ENCODE data around the gene CPD.
A peak's percentile ranks its signal among the peaks of the same experiment; 100 is the strongest.
"Not testable (repeated sequence)": the region's sequence is repeated elsewhere in the genome, so short reads cannot be mapped to it uniquely, and the experiment has no call there.

CPD gene

DNA sequence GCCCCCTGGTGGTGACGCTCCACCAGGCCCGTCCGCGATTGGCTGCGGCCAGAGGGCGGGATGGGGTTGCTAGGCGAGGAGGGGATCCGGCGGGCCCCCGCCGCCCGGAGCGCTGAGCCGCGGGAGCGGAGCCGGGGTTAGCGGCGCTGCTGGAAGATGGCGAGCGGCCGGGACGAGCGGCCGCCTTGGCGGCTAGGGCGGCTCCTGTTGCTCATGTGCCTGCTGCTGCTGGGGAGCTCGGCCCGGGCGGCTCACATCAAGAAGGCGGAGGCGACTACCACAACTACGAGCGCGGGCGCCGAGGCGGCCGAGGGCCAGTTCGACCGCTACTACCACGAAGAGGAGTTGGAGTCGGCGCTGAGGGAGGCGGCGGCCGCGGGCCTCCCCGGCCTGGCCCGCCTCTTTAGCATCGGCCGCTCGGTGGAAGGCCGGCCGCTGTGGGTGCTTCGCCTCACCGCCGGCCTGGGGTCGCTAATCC, at the start of gene CPD:
TSS of gene CPD (plus strand) at position 103 of the 478 bp plus-strand sequence. CDS start at position 157, 54 bp downstream.
- H3K4me3 ChIP-seq (ENCODE audit: low read depth, low read length) = peak within 1 kb of the TSS; percentile 90
- H3K27ac ChIP-seq (ENCODE audit: low read depth, low read length) = peak within 1 kb of the TSS; percentile 37
- no peaks in the 10 kb centered on the region for H3K36me3 ChIP-seq (ENCODE audit: insufficient read depth, low read length)
- peak within 1 kb of the TSS; percentile 97 for H2AFZ ChIP-seq (ENCODE audit: low read length, unreplicated experiment)
- peaks cover 51% of the 10 kb centered on the region for H3K4me1 ChIP-seq (ENCODE audit: control insufficient read depth, insufficient read depth, low read length, unreplicated experiment)
- H3K79me2 ChIP-seq (ENCODE audit: control insufficient read depth, insufficient read depth, low read length, unreplicated experiment) = peaks cover 35% of the 10 kb centered on the region
- no peaks in the 10 kb centered on the region for H3K27me3 ChIP-seq (ENCODE audit: insufficient read depth, low read length)

DNA sequence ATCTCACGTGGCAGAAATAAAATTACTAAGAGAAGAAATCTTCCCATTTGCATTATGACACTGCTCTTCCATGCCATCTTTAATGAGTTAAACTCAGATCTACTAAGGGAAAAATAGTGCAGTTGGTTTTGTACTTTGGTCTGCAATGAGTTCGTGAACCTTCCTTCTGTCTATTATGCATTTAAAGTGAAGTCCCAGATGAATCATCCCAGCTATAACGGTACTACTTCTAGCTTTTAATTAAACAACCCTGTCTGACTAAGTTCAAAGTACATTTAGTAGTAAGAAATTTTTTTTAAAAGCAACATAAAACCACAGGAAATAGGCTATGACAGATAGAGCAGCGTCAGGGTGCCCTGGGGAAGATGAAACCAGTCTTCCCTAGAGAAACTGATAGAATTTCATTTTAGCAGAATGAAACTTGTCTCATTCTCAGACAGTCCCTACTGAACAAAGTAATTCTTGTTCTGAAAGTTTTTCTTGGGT, 46.6 kb upstream of the CPD start:
- no peak overlapping the region for H3K4me3 ChIP-seq (ENCODE audit: low read depth, low read length)
- peak overlapping the region; percentile 42 for H3K27ac ChIP-seq (ENCODE audit: low read depth, low read length)
- H2AFZ ChIP-seq (ENCODE audit: low read length, unreplicated experiment) = peak overlapping the region; percentile 59
- H3K79me2 ChIP-seq (ENCODE audit: control insufficient read depth, insufficient read depth, low read length, unreplicated experiment) = no peaks in the 10 kb centered on the region
- H3K27me3 ChIP-seq (ENCODE audit: insufficient read depth, low read length) = no peaks in the 10 kb centered on the region
- no peaks in the 10 kb centered on the region for H3K36me3 ChIP-seq (ENCODE audit: insufficient read depth, low read length)
- peaks cover 10% of the 10 kb centered on the region for H3K4me1 ChIP-seq (ENCODE audit: control insufficient read depth, insufficient read depth, low read length, unreplicated experiment)

DNA sequence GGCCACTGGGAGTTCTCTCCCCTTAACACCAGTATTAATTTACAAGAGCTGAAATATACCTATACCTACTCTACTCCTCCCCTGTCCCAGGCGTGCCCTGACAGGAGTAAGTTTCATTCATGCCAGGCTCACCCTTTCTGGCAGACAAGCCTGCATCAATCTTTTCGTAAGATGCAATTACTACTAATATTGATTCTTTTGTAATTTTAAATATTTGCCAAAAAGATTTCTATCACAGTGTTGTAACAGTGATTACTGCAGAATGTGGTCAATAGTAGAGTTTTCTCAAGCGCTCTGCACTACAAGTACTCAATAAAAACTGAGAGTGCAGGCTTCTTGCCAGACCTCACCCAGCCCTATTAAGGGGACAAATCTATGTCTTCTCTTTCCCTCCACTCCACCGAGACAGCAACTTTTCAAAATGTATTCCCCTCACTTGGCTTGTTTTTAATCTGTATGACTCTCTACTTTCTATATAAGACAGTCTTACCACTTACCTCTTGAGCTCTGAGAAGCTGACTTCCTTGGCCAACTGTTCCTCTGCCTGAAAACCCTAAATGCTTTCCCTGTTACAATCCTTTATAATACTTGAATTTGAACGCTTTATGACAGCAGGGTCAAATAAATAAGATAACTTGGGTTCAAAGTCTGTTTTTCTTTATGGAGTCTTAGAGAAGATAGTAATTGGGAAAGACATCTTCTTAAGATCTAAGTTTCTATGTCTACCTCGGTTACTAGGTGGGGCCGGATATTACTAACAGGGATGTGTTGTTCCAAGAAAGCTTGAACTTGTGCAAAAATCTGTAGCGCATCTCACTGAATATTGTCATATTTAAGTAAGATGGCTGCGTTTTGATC, 45.0 kb upstream of the CPD start, which contains the start of gene TMIGD1:
TSS of gene TMIGD1 (minus strand) at position 555 of the 858 bp plus-strand sequence. CDS start 1,924 bp downstream, outside the sequence.
- Histone ChIP-seq H3K36me3 (ENCODE audit: insufficient read depth, low read length) (no peaks in the 10 kb centered on the region), H3K4me3 (ENCODE audit: low read depth, low read length) (no peak within 1 kb of the TSS), H3K27ac (ENCODE audit: low read depth, low read length) (no peak within 1 kb of the TSS), H2AFZ (ENCODE audit: low read length, unreplicated experiment) (no peak within 1 kb of the TSS), H3K4me1 (ENCODE audit: control insufficient read depth, insufficient read depth, low read length, unreplicated experiment) (peaks cover 10% of the 10 kb centered on the region), H3K79me2 (ENCODE audit: control insufficient read depth, insufficient read depth, low read length, unreplicated experiment) (no peaks in the 10 kb centered on the region), H3K27me3 (ENCODE audit: insufficient read depth, low read length) (no peaks in the 10 kb centered on the region)

DNA sequence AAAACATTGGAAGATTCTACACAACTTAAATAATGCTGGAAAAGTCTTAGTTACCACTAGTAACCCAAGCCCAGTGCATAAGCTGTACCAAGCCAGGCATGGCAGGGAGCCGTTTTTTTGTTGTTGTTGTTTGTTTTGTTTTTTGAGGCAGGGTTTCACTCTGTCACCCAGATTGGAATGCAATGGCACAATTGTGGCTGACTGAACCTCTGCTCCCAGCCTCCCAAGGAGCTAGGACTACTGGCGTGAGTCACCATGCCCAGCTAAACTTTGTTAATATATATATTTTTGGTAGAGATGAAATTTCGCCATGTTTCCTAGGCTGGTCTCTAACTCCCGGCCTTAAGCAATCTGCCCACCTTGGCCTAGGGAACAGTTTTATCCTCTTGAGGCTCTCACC, 44.3 kb upstream of the CPD start:
- H3K4me1 ChIP-seq (ENCODE audit: control insufficient read depth, insufficient read depth, low read length, unreplicated experiment) = peaks cover 10% of the 10 kb centered on the region
- no peaks in the 10 kb centered on the region for H3K36me3 ChIP-seq (ENCODE audit: insufficient read depth, low read length)
- no peak overlapping the region for H2AFZ ChIP-seq (ENCODE audit: low read length, unreplicated experiment)
- no peaks in the 10 kb centered on the region for H3K27me3 ChIP-seq (ENCODE audit: insufficient read depth, low read length)
- H3K4me3 ChIP-seq (ENCODE audit: low read depth, low read length) = no peak overlapping the region
- no peak overlapping the region for H3K27ac ChIP-seq (ENCODE audit: low read depth, low read length)
- no peaks in the 10 kb centered on the region for H3K79me2 ChIP-seq (ENCODE audit: control insufficient read depth, insufficient read depth, low read length, unreplicated experiment)

DNA sequence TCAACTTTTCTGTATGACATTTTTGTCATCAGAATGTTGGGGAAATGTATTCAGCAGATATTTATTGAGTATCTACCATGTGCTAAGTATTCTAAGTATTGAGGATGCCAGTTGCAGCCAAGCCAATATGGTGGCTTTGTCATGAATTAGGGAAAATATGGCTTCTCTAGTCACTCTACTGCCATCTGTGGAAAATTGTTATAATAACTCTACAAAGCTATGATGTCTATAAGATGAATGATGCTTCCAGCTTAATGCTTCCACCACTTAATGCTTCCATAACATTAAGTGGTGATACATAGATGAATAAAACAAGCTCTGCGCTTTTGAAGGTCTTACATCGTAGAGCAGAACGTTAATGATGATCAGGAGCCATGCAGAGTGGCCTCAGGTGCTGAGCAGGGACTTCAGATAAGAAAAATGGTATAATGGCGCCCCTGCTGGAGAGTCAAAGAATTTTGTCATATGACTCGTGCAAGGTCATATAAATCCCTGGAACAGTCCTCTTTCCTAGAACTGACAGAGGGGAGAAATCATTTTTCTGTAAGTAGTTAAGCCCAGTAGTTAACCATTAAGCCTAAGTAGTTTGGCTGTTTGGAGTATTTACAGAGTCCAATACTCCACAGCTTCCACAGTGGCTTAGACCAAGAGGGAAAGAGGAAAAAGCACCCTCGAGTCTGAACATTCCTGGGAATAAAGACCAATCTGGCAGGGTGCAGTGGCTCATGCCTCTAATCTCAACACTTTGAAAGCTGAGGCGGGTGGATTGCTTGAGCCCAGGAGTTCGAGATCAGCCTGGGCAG, 42.2 kb upstream of the CPD start:
- Histone ChIP-seq H3K36me3 (ENCODE audit: insufficient read depth, low read length) (no peaks in the 10 kb centered on the region), H2AFZ (ENCODE audit: low read length, unreplicated experiment) (no peak overlapping the region), H3K27me3 (ENCODE audit: insufficient read depth, low read length) (no peaks in the 10 kb centered on the region), H3K4me1 (ENCODE audit: control insufficient read depth, insufficient read depth, low read length, unreplicated experiment) (peaks cover 29% of the 10 kb centered on the region), H3K79me2 (ENCODE audit: control insufficient read depth, insufficient read depth, low read length, unreplicated experiment) (no peaks in the 10 kb centered on the region), H3K27ac (ENCODE audit: low read depth, low read length) (no peak overlapping the region), H3K4me3 (ENCODE audit: low read depth, low read length) (no peak overlapping the region)

DNA sequence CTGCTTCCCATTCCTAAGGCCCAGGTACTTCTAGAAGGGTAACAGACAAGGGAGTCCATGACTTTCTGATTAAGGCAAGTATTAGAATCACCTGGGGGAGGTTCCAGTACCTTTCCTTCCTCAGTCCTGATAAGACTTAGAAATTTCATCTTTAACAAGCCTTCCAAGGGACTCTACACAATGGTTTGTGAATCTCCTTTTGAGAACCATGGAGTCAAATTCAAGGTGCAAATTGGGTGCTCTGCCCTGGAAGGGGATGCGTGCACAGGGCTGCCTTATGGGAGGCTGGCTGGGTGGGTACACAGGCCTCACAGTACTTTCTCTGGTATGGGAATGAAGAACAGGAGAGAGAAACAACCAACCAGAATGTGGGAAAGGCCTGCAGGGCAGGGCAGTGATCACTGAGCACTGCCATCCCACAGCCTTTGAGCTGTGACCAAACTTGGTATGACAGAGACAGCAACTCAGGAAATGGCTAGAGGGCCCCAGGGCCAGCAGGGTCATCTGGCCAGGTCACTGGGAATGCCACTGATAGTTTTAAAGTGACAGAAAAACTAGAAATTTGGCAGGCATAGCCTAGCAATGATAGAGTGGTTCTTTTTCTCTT, 41.2 kb upstream of the CPD start:
- Histone ChIP-seq H3K79me2 (ENCODE audit: control insufficient read depth, insufficient read depth, low read length, unreplicated experiment) (no peaks in the 10 kb centered on the region), H3K27me3 (ENCODE audit: insufficient read depth, low read length) (no peaks in the 10 kb centered on the region), H3K4me3 (ENCODE audit: low read depth, low read length) (no peak overlapping the region), H3K36me3 (ENCODE audit: insufficient read depth, low read length) (no peaks in the 10 kb centered on the region), H3K27ac (ENCODE audit: low read depth, low read length) (no peak overlapping the region), H3K4me1 (ENCODE audit: control insufficient read depth, insufficient read depth, low read length, unreplicated experiment) (peaks cover 30% of the 10 kb centered on the region), H2AFZ (ENCODE audit: low read length, unreplicated experiment) (no peak overlapping the region)

DNA sequence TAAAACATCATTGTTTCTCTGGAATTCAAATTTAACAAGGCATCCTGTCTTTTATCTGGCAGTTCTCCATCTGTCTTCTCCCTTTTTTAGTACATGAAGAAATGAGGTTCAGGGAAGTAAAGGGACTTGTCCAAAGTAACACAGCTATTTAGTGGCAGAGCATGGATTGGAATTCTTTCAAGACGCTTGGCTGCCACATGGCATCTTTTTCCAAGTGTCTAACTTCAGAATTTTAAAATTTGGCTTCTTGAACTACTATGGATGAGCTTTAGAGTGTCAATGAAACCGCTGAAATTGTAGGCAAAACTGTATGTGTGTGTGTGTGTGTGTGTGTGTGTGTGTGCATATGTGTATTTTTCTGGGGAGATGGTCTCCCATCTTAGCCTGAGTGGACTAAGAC, 39.6 kb upstream of the CPD start:
- Histone ChIP-seq H3K27me3 (ENCODE audit: insufficient read depth, low read length) (no peaks in the 10 kb centered on the region), H3K79me2 (ENCODE audit: control insufficient read depth, insufficient read depth, low read length, unreplicated experiment) (no peaks in the 10 kb centered on the region), H2AFZ (ENCODE audit: low read length, unreplicated experiment) (no peak overlapping the region), H3K27ac (ENCODE audit: low read depth, low read length) (no peak overlapping the region), H3K4me3 (ENCODE audit: low read depth, low read length) (no peak overlapping the region), H3K36me3 (ENCODE audit: insufficient read depth, low read length) (no peaks in the 10 kb centered on the region), H3K4me1 (ENCODE audit: control insufficient read depth, insufficient read depth, low read length, unreplicated experiment) (peaks cover 31% of the 10 kb centered on the region)

DNA sequence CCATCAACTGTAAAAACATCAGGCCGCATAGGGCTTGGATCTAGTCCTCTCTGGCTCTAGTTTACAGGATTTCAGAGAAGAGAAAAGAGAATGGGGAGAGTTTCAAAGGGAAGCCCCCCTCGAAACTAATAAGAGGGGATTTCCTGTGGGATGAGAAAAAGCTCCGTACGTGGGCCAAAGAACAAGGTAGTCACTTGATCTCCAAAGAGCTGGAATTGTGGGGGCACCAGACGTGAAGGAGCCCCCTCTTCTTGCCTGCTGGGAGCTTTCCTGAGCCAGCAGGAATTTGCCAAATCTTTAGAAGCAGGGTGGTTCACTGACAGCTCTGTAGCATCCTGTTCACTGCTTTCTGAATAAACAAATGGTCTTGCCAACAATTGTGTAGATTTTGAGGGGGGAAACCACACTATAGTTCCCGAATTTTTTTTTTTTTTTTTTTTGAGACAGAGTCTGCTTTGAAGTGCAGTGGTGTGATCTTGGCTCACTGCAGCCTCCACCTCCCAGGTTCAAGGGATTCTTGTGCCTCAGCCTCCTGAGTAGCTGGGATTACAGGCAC, 37.8 kb upstream of the CPD start:
- Histone ChIP-seq H3K27me3 (ENCODE audit: insufficient read depth, low read length) (no peaks in the 10 kb centered on the region), H3K36me3 (ENCODE audit: insufficient read depth, low read length) (no peaks in the 10 kb centered on the region), H3K79me2 (ENCODE audit: control insufficient read depth, insufficient read depth, low read length, unreplicated experiment) (no peaks in the 10 kb centered on the region), H2AFZ (ENCODE audit: low read length, unreplicated experiment) (peak overlapping the region; percentile 89), H3K4me1 (ENCODE audit: control insufficient read depth, insufficient read depth, low read length, unreplicated experiment) (peaks cover 47% of the 10 kb centered on the region), H3K4me3 (ENCODE audit: low read depth, low read length) (peak overlapping the region; percentile 30), H3K27ac (ENCODE audit: low read depth, low read length) (peak overlapping the region; percentile 72)

DNA sequence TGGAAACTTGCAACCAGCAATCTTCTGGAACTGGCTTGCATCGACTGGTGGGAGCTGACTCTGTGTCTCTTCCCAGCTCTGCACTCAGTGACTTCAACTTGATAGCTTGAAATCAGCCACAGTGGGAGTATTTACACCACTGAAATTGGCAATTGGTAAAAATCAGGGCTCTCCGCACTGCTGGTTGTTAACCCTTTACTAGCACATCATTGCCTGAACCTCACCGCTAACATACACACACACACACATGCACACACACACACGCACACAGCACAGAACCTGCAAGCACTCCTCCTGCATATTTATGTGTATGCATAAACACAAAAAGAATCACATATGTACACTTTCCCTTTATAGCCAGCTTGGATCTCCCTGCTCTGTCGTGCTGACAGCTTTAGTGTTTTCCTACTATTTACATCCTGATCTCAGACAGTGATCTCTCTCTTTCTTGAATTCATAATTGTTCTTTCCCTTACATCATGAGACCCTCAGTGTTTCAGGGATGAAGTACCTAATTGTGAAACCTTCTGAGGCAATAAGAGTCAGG, 37.0 kb upstream of the CPD start:
- no peaks in the 10 kb centered on the region for H3K79me2 ChIP-seq (ENCODE audit: control insufficient read depth, insufficient read depth, low read length, unreplicated experiment)

DNA sequence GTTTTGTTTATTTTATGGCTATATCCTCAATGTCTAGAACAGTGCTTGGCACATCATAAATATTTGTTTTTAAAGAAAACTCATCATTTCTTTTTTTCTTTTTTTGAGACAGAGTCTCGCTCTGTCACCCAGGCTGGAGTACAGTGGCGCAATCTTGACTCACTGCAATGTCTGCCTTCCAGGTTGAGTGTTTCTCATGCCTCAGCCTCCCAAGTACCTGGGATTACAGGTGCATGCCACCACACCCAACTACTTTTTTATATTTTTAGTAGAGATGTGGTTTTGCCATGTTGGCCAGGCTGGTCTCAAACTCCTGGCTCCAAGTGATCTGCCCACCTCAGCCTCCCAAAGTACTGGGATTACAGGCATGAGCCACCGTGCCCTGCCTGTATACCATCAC, 35.5 kb upstream of the CPD start:
- not testable (repeated sequence) for H3K36me3 ChIP-seq (ENCODE audit: insufficient read depth, low read length); H3K4me3 ChIP-seq (ENCODE audit: low read depth, low read length); H3K27me3 ChIP-seq (ENCODE audit: insufficient read depth, low read length); H3K27ac ChIP-seq (ENCODE audit: low read depth, low read length); H3K79me2 ChIP-seq (ENCODE audit: control insufficient read depth, insufficient read depth, low read length, unreplicated experiment); H2AFZ ChIP-seq (ENCODE audit: low read length, unreplicated experiment)
- H3K4me1 ChIP-seq (ENCODE audit: control insufficient read depth, insufficient read depth, low read length, unreplicated experiment) = peaks cover 50% of the 10 kb centered on the region

More for the DNA sequence above, 37.0 kb upstream of the CPD start:
- Histone ChIP-seq H2AFZ (ENCODE audit: low read length, unreplicated experiment) (no peak overlapping the region), H3K27me3 (ENCODE audit: insufficient read depth, low read length) (no peaks in the 10 kb centered on the region), H3K4me3 (ENCODE audit: low read depth, low read length) (no peak overlapping the region), H3K27ac (ENCODE audit: low read depth, low read length) (no peak overlapping the region), H3K4me1 (ENCODE audit: control insufficient read depth, insufficient read depth, low read length, unreplicated experiment) (peaks cover 50% of the 10 kb centered on the region), H3K36me3 (ENCODE audit: insufficient read depth, low read length) (no peaks in the 10 kb centered on the region)

Data from ACC112 (cell line).